GM18498 (cell line): ENCODE data around the gene NRP1.
"Not testable (repeated sequence)": the region's sequence is repeated elsewhere in the genome, so short reads cannot be mapped to it uniquely, and the experiment has no call there.

Experiments used
- ATAC-seq: cut with Tn5 transposase; IDR thresholded peaks from one replicate; pipeline ENCODE4 v1.9.1; 2021; ENCODE audit warnings: mild to moderate bottlenecking, moderate library complexity; ENCODE audit not compliant: unreplicated experiment

Gene NRP1

GRCh38 chr10:33325929-33326328, 8.5 kb downstream of the NRP1 start:
- ATAC-seq = no peak

GRCh38 chr10:33323721-33324120, 10.7 kb downstream of the NRP1 start:
- ATAC-seq = no peak

GRCh38 chr10:33321516-33321915, 13.0 kb downstream of the NRP1 start:
- ATAC-seq = no peak

GRCh38 chr10:33320288-33320687, 14.2 kb downstream of the NRP1 start:
- no peak for ATAC-seq

- no peak for ATAC-seq
Observed at GRCh38 chr10:33315891-33316290, 18.6 kb downstream of the NRP1 start.

- no peak for ATAC-seq
Observed at GRCh38 chr10:33314811-33315561, 19.5 kb downstream of the NRP1 start.

GRCh38 chr10:33311640-33312039, 22.8 kb downstream of the NRP1 start:
- ATAC-seq = no peak

GRCh38 chr10:33310853-33311252, 23.6 kb downstream of the NRP1 start:
- no peak for ATAC-seq

GRCh38 chr10:33309406-33309805, 25.1 kb downstream of the NRP1 start:
- ATAC-seq = no peak

- ATAC-seq = no peak
Observed at GRCh38 chr10:33307835-33308234, 26.6 kb downstream of the NRP1 start.

GRCh38 chr10:33306701-33307519, 27.6 kb downstream of the NRP1 start:
- ATAC-seq = no peak

- ATAC-seq = no peak
Observed at GRCh38 chr10:33306126-33306525, 28.3 kb downstream of the NRP1 start.

GRCh38 chr10:33304423-33305225, 29.8 kb downstream of the NRP1 start:
- no peak for ATAC-seq

GRCh38 chr10:33303988-33304387, 30.5 kb downstream of the NRP1 start:
- no peak for ATAC-seq

GRCh38 chr10:33302208-33302829, 32.1 kb downstream of the NRP1 start:
- ATAC-seq = no peak

- ATAC-seq = no peak
Observed at GRCh38 chr10:33301097-33301789, 33.2 kb downstream of the NRP1 start.

GRCh38 chr10:33300544-33300943, 33.9 kb downstream of the NRP1 start:
- ATAC-seq = not testable (repeated sequence)

GRCh38 chr10:33298893-33299292, 35.6 kb downstream of the NRP1 start:
- no peak for ATAC-seq

- no peak for ATAC-seq
Observed at GRCh38 chr10:33298110-33298509, 36.4 kb downstream of the NRP1 start.

GRCh38 chr10:33295851-33296250, 38.6 kb downstream of the NRP1 start:
- no peak for ATAC-seq
